GM06990 (cell line): ENCODE data around the gene HDAC10.

ENCODE experiments used
- DNase-seq: peaks from one replicate; pipeline ENCODE4 v3.0.0-alpha.2; 2011; ENCODE audit not compliant: insufficient read length; ENCODE audit errors: extremely low read depth
- H3K27me3 ChIP-seq: replicated peaks from 2 replicates; pipeline ENCODE4 v1.6.0; 2011; ENCODE audit warnings: low read length; ENCODE audit not compliant: control insufficient read depth, insufficient read depth
- H3K36me3 ChIP-seq: 2 replicates; pipeline ENCODE4 v1.5.1; 2011; ENCODE audit warnings: low read length; ENCODE audit not compliant: control insufficient read depth, insufficient read depth
- H3K4me3 ChIP-seq: replicated peaks from 2 replicates; pipeline ENCODE4 v1.5.1; 2011; ENCODE audit warnings: low read depth, mild to moderate bottlenecking, control low read depth, low read length
- TF ChIP-seq, protein P1 (sequence below): IDR thresholded peaks from 2 replicates; pipeline ENCODE4 v1.5.1; 2011; ENCODE audit warnings: low read length, control low read depth, mild to moderate bottlenecking, inconsistent platforms; ENCODE audit not compliant: insufficient read depth, poor library complexity, severe bottlenecking

Gene HDAC10

GRCh38 chr22:50272044-50272802, 21.2 kb upstream of the HDAC10 start:
- peaks cover 16% of the 10 kb centered on the region for H3K36me3 ChIP-seq
- no peaks in the 10 kb centered on the region for H3K27me3 ChIP-seq
- no peak for DNase-seq
- TF ChIP-seq, protein P1, sequence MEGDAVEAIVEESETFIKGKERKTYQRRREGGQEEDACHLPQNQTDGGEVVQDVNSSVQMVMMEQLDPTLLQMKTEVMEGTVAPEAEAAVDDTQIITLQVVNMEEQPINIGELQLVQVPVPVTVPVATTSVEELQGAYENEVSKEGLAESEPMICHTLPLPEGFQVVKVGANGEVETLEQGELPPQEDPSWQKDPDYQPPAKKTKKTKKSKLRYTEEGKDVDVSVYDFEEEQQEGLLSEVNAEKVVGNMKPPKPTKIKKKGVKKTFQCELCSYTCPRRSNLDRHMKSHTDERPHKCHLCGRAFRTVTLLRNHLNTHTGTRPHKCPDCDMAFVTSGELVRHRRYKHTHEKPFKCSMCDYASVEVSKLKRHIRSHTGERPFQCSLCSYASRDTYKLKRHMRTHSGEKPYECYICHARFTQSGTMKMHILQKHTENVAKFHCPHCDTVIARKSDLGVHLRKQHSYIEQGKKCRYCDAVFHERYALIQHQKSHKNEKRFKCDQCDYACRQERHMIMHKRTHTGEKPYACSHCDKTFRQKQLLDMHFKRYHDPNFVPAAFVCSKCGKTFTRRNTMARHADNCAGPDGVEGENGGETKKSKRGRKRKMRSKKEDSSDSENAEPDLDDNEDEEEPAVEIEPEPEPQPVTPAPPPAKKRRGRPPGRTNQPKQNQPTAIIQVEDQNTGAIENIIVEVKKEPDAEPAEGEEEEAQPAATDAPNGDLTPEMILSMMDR: no peak
- H3K4me3 ChIP-seq: no peak overlapping the region

DNA sequence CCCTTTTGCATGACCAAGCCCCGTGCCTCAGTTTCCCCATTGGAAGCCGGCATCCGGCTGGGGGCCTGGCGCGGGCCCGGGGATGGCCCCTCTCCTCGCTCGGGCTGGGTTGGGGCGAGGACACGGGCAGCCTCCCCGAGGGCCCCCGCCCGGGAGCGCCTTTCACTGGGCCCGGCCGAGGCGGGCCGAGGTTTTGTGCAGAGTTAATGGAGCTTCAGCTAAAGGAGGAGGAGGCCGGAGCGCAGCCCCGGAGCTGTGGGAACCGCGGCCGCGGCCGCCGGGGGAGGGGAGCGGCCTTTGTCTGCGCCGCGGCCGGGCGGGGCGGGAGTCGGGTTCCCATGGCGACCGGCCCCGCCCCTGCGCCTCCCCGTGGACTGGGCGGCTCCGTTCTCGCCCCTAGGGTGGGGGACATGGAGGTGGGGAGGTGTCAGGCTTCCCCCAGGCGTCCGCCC, 20.5 kb upstream of the HDAC10 start:
- H3K4me3 ChIP-seq: peak overlapping the region; percentile 68
- H3K27me3 ChIP-seq: no peaks in the 10 kb centered on the region
- TF ChIP-seq, protein P1: peak; percentile 30
- peaks cover 13% of the 10 kb centered on the region for H3K36me3 ChIP-seq
- DNase-seq: peak; percentile 76

- H3K4me3 ChIP-seq: peak overlapping the region; percentile 68
- H3K36me3 ChIP-seq: peaks cover 10% of the 10 kb centered on the region
- H3K27me3 ChIP-seq: no peaks in the 10 kb centered on the region
- DNase-seq: peak; percentile 78
- TF ChIP-seq, protein P1: no peak
These were observed 19.8 kb upstream of the HDAC10 start for GRCh38 chr22:50270666-50271394.

GRCh38 chr22:50269970-50270665, 19.1 kb upstream of the HDAC10 start, which contains the start of gene MAPK11:
Gene MAPK11 (minus strand): TSS chr22:50270380. CDS start chr22:50270292, 88 bp downstream.
- H3K27me3 ChIP-seq: no peaks in the 10 kb centered on the region
- DNase-seq: peak; percentile 74
- TF ChIP-seq, protein P1: no peak
- H3K36me3 ChIP-seq: peaks cover 5% of the 10 kb centered on the region
- peak within 1 kb of the TSS; percentile 70 for H3K4me3 ChIP-seq

- no peaks in the 10 kb centered on the region for H3K27me3 ChIP-seq
- no peak for DNase-seq
- peak overlapping the region; percentile 70 for H3K4me3 ChIP-seq
- TF ChIP-seq, protein P1: no peak
- peaks cover 3% of the 10 kb centered on the region for H3K36me3 ChIP-seq
These were observed 18.5 kb upstream of the HDAC10 start for GRCh38 chr22:50269573-50269969.
